Mesothelial cell of epicardium (in vitro differentiated cells): ENCODE data around the gene PRDM15. TPM values are rescaled to one million over a fixed set of nuclear protein-coding genes. Genes with fewer than 3 reads are reported as not detected.

Experiments used
- DNase-seq, 2 experiments: peaks; one replicate each; pipeline ENCODE4 v3.0.0; 2021; ENCODE audit warnings: low spot score in 2 of 2; ENCODE audit not compliant: unreplicated experiment in 2 of 2
- H3K27ac Mint-ChIP-seq: 2 replicates; pipeline ENCODE4 v1.8.0; 2021; ENCODE audit warnings: mixed read lengths
- H3K27me3 Mint-ChIP-seq: 2 replicates; pipeline ENCODE4 v1.8.0; 2021; ENCODE audit warnings: low read depth, mixed read lengths
- H3K36me3 Mint-ChIP-seq: 2 replicates; pipeline ENCODE4 v1.8.0; 2021; ENCODE audit warnings: mixed read lengths
- H3K4me1 Mint-ChIP-seq: 2 replicates; pipeline ENCODE4 v1.8.0; 2021; ENCODE audit warnings: mixed read lengths
- H3K4me3 Mint-ChIP-seq: 2 replicates; pipeline ENCODE4 v1.8.0; 2021; ENCODE audit warnings: mild to moderate bottlenecking, moderate library complexity, mixed read lengths
- H3K9me3 Mint-ChIP-seq: 2 replicates; pipeline ENCODE4 v1.8.0; 2021; ENCODE audit warnings: mixed read lengths
- CTCF ChIP-seq: fragments of 200-600 bp; sonication (generic); IDR thresholded peaks from one replicate; pipeline ENCODE4 v1.5.0; 2021; ENCODE audit warnings: antibody characterized with exemption; ENCODE audit not compliant: unreplicated experiment
- total RNA-seq: library from RNA; stranded (reverse); gene quantifications from 3 replicates; pipeline ENCODE4 v1.2.1, GENCODE V29; 2021

The PRDM15 gene
- total RNA-seq, 1 donor from 2014 or later = 12.0 TPM

GRCh38 chr21:41808846-41809245, 70.3 kb downstream of the PRDM15 start:
- Mint-ChIP-seq H3K4me3 (no peak overlapping the region), H3K27me3 (no peaks in the 10 kb centered on the region), H3K27ac (no peak overlapping the region), H3K36me3 (peaks cover 21% of the 10 kb centered on the region), H3K9me3 (peaks cover 6% of the 10 kb centered on the region), H3K4me1 (no peaks in the 10 kb centered on the region)
- TF ChIP-seq CTCF = no peak
- no peak for DNase-seq

DNA sequence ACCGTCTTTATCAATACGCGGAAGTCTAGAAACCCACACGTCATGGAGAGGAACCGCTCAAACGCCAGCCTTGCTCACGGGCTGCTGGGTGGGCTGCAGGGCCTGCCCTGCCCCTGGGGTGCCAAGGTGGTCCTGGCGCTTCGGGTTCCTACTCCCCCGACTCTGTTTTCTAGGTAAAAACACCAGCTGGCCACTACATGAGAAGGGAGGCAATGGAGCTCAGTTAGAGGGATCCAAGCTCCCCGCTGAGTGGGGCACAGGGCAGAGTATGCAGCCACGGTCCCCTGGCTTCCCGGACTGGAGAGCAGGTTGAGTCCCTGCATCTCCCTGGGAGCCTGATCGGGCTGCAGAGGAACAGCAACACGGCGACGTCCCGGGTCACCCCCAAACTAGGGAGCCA, 71.0 kb downstream of the PRDM15 start:
- no peak for TF ChIP-seq CTCF
- Mint-ChIP-seq H3K9me3 (peaks cover 6% of the 10 kb centered on the region), H3K36me3 (peaks cover 19% of the 10 kb centered on the region), H3K4me1 (no peaks in the 10 kb centered on the region), H3K4me3 (no peak overlapping the region), H3K27ac (no peak overlapping the region), H3K27me3 (no peaks in the 10 kb centered on the region)
- no peak for DNase-seq

DNA sequence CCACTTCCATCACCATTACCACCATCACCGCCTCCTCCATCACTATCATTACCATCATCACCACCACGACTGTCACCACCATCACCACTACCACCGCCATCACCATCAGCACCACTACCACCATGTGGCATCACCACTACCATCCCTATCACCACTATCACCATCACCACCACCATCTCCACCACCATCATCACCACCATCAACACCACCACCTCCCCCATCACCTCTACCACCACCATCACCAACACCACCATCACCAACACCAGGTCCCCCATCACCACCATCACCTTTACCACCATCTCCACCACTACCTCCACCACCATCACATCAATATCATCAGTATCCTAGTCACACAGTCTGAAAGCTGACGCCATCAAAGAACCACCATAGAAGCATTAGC, 72.4 kb downstream of the PRDM15 start:
- Mint-ChIP-seq H3K27me3 (no peaks in the 10 kb centered on the region), H3K36me3 (peaks cover 22% of the 10 kb centered on the region), H3K27ac (no peak overlapping the region), H3K9me3 (peaks cover 6% of the 10 kb centered on the region), H3K4me3 (no peak overlapping the region), H3K4me1 (no peaks in the 10 kb centered on the region)
- no peak for TF ChIP-seq CTCF
- no peak for DNase-seq

- DNase-seq = no peak
- Mint-ChIP-seq H3K27me3 (no peaks in the 10 kb centered on the region), H3K4me3 (no peak overlapping the region), H3K27ac (no peak overlapping the region), H3K36me3 (peaks cover 19% of the 10 kb centered on the region), H3K9me3 (peaks cover 6% of the 10 kb centered on the region), H3K4me1 (no peaks in the 10 kb centered on the region)
- TF ChIP-seq CTCF = no peak
Measured at GRCh38 chr21:41805643-41806042, 73.5 kb downstream of the PRDM15 start.

DNA sequence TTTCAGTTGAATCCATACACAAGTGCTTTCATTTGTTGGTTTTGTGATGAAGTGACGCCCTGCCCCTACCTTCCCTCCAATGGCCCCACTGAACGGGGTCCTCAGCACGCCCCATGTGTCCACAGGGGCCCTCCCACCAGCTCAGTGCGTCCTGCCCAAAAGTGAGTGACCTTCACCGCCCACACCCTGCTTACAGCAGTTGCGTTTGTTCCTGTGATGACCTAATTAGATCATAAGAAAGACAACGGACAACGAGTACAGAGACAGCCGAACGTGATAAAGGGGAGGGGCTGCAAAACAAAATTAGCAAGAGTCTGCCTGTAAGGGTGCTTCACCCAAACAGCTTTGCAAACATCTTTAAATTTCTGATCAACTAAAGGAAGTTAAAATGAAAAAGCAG, 74.1 kb downstream of the PRDM15 start:
- no peak overlapping the region for H3K27ac Mint-ChIP-seq
- DNase-seq = no peak
- no peaks in the 10 kb centered on the region for H3K4me1 Mint-ChIP-seq
- peaks cover 19% of the 10 kb centered on the region for H3K36me3 Mint-ChIP-seq
- no peaks in the 10 kb centered on the region for H3K27me3 Mint-ChIP-seq
- H3K9me3 Mint-ChIP-seq = peaks cover 6% of the 10 kb centered on the region
- no peak for TF ChIP-seq CTCF
- no peak overlapping the region for H3K4me3 Mint-ChIP-seq

- no peak for TF ChIP-seq CTCF
- Mint-ChIP-seq H3K4me1 (no peaks in the 10 kb centered on the region), H3K9me3 (peaks cover 6% of the 10 kb centered on the region), H3K27me3 (no peaks in the 10 kb centered on the region), H3K36me3 (peaks cover 19% of the 10 kb centered on the region), H3K27ac (no peak overlapping the region), H3K4me3 (no peak overlapping the region)
- no peak for DNase-seq
Measured at GRCh38 chr21:41804381-41804780, 74.8 kb downstream of the PRDM15 start.
